ENCODE measurements around the gene RAD51B.

RAD51B gene

DNA sequence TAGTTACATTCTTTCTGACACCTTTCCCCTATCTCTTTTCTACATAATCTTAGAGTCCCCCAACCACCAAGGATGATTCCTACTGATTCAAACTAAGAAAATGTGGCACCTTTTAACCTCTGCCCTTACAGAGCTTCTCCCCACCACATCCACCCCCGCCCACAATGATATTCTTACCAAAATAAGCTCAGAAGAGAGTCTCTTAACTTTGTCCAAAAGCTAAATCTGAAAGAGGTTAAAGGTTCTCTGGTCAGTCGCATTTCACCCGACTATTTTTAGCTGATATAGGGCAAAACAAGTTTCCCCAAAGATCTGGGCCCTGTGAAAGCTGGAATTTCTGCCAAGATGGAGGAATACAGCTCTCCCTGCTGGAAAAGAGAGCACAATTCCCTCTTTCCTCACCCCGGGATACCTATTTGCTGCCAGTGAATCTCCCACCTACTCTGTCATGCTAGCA, 844.7 kb downstream of the RAD51B start (continued):
- TF ChIP-seq PRDM2 (tag by site-specific recombination; IDR thresholded peaks at IDR 0.05; ENCODE audit: borderline replicate concordance) (no peak), ZNF138 (tag by site-specific recombination; IDR thresholded peaks at IDR 0.05; ENCODE audit: borderline replicate concordance) (no peak), ZNF596 (tag by site-specific recombination; IDR thresholded peaks at IDR 0.05) (no peak), KLF9 (tag by site-specific recombination; IDR thresholded peaks at IDR 0.05; ENCODE audit: low read depth) (no peak), ZNF776 (tag by site-specific recombination; IDR thresholded peaks at IDR 0.05; ENCODE audit: borderline replicate concordance) (no peak), PATZ1 (tag by site-specific recombination; IDR thresholded peaks at IDR 0.05) (no peak)

GRCh38 chr14:68665131-68665530, 845.6 kb downstream of the RAD51B start:
- Histone ChIP-seq H3K9me3 (ENCODE audit: control insufficient read depth, insufficient read depth, low read depth, low read length) (no peaks in the 10 kb centered on the region), H3K4me3 (ENCODE audit: low read depth, low read length) (no peak overlapping the region), H3K36me3 (ENCODE audit: control insufficient read depth in 2 of 2, insufficient read depth in 1 of 2, low read length in 2 of 2) (no peaks in the 10 kb centered on the region), H3K4me1 (ENCODE audit: control insufficient read depth, insufficient read depth, low read length) (no peaks in the 10 kb centered on the region), H3K27ac (ENCODE audit: extremely low read depth, low read depth, low read length) (no peak overlapping the region)
- POLR2A ChIA-PET: no interaction called here
- CTCF ChIA-PET: no interaction called here
- TF ChIP-seq ZFP41 (tag by site-specific recombination; IDR thresholded peaks at IDR 0.05; ENCODE audit: borderline replicate concordance) (no peak), ZNF341 (tag by site-specific recombination; IDR thresholded peaks at IDR 0.05; ENCODE audit: low read depth) (no peak), KLF8 (tag by site-specific recombination; IDR thresholded peaks at IDR 0.05) (no peak), ZNF664 (tag by site-specific recombination; IDR thresholded peaks at IDR 0.05) (no peak), ZNF670 (tag by site-specific recombination; IDR thresholded peaks at IDR 0.05; ENCODE audit: low read depth) (no peak), ZNF707 (tag by site-specific recombination; IDR thresholded peaks at IDR 0.05) (no peak), ZNF654 (tag by site-specific recombination; IDR thresholded peaks at IDR 0.05; ENCODE audit: low read depth) (no peak), ZNF624 (tag by site-specific recombination; IDR thresholded peaks at IDR 0.05) (no peak), ZNF704 (tag by site-specific recombination; IDR thresholded peaks at IDR 0.05) (no peak), ZNF677 (tag by site-specific recombination; IDR thresholded peaks at IDR 0.05) (no peak), ZNF391 (tag by site-specific recombination; IDR thresholded peaks at IDR 0.05; ENCODE audit: borderline replicate concordance, low read depth) (no peak)

All from HEK293 (cell line).